GM19023 (cell line): ENCODE measurements around the gene CDKAL1.

Source experiments
- ATAC-seq: cut with Tn5 transposase; IDR thresholded peaks from one replicate; pipeline ENCODE4 v1.9.1; 2021; ENCODE audit warnings: mild to moderate bottlenecking, moderate library complexity; ENCODE audit not compliant: unreplicated experiment

The CDKAL1 gene

DNA sequence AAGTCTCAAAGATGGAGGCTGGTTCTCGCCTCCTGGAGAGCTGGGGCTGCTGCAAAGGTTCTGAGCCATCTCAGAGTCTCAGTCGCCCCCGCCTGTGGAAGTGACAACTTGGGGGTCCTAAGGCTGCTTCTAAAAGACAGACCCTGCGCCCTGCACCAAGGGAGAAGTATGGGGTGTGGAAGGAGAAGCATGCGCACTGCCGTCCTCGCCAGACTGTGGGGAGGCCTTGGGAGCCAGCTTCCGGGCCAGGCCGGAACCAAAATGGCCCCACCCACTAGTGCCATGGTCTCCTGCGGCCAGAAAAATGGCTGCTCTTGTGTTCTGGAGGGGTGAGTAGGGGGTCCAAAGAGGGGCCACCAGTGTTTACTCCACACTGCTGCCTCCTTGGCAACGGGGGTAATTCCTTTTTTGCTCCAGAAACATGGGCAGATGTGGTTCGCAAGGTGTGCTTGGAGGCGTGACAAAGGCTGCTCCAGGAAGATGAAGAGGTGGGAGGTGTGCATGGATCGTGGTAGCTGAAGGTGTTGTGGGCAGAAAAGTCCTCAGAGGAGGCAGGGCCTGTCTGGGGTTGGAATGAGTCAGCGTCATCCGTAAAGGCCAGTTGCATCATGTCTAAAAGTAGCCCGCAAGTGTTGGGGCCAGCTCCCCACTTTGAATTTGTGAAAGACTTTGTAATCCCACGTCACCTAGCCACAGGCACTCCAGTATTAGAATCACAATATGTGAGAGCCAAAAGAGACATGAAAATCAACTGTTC, 729.5 kb downstream of the CDKAL1 start:
- ATAC-seq = peak; percentile 67

DNA sequence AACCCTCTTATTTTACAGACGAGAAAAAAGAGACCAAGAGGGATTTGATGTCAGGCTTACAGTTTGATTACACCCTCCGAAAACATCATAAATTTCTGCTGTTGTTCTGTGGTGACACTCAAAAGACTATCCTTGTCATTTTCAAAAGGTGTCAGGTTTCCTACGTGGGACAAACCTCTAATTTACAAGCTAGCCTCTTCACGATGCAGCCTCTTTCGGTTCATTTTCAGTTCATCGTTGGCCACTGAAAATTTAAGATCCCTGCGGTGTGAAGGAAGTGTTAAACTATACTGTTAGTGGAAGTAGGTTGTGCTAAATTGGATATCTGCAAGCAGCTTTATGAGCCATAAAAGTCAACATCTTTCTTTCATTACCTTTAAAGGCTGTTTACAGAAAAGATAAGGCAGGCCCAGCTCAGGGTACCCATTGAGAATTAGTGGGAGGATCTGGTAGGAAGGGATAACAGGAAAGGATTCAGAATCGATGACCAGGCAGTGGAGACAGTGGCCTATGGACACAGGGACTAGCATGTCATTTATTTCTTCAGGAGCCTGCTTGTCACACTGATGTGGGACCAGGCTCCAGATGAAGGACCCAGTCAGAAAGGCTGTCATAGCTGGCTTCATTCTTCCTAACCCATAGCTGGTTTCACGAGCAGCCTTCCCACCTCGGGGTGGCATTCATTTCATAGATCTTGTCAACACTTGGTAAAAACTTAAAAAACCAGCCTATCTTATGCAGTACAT, 730.2 kb downstream of the CDKAL1 start:
- ATAC-seq = no peak

DNA sequence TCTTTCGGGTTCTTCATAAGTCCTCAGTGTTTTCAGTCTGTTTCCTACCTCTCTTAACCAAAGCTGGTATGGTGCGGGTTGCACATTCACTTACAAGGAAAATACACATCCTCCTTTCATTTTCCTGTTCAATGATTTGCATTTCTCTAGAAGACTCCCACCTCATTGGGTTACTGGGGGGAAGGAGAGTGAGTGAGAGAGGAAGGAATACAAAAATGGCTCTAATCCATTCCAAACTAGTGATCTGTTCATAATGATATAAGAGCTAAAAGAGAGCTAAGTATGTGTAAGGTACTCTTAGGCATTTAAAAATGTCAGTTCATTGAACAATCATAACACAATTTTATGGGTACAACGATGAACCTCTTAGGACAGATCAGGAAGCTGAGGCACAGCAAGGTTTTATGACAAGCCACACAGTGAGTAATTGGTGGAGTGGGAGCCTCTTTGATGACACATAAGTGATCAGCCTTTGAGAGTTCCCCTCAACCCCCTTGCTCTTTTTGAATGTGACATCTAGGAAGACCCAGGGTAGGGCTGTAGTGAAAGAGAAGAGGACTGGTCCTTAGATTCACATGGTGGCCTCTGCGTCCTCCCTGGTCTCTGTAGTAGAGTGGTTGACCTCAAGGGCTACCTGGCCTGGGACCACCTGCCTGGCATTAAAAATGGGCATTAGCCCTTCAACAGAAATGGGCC, 730.9 kb downstream of the CDKAL1 start:
- ATAC-seq = no peak

DNA sequence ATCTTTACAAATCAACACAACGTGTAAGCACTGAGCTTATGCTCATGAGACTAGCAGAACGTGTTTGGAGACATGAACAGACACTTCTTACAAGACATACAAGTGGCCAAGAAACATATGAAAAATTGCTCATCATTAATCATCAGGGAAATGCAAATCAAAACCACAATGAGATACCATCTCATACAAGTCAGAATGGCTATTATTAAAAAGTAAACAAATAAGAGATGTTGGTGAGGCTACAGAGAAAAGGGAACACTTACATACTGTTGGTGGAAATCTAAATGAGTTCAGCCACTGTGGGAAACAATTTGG, 731.4 kb downstream of the CDKAL1 start:
- no peak for ATAC-seq

DNA sequence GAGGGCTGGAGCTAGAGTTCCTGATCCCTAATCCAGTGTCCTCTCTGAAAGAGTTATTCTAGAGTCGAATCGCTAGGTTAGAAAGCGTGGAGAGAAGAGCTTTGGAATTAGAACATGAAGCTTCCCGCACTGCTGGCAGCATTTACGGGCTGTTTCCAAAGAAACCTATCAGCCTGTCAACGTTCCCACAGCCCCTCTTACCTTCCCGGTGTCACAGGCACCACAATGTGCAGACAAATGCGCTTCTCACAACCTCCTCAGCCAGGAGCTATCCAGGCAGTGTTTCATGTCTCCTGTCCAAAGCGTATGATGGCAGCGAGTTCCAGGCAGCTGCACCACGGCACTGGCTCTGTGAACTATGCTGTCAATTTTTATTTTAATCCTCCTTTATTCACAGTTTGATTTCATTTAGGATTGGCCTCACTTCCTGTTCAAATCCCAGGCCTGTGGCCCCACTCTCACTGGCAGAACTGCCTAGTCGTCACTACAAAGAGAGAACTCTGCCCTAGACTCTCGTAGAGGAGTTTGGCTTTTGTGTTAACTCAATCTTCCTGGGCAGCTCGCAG, 736.5 kb downstream of the CDKAL1 start:
- ATAC-seq = no peak

DNA sequence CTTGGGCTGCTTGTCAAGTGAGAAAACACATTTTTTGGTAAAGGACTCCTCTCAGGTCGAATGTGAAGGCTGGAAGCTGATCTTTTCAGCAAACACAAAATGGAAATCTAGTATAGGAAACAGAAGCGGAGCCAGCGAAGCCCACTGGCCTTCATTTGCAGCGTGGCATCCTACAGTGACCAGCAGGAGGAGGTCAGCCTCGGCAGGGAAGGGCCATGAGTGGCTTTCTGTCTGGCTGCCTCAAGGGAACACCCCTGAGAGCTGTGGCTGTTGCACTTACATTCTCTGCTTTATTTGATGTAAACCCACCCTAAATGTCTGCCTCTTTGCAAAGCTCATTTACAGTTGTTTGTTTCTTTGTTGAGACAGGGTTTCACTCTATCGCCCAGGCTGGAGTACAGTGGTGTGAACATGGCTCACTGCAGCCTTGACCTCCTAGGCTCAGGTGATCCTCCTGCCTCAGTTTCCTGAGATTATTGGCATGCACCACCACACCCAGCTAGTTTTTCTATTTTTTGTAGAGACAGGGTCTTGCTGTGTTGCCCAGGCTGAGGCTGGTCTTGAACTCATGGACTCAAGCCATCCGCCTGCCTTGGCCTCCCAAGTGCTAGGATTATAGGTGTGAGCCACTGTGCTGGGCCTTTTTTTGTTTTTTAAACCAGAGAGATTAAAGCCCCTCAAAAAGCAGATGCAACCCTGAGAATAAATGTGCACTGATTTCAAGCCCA, 737.3 kb downstream of the CDKAL1 start:
- ATAC-seq = no peak

DNA sequence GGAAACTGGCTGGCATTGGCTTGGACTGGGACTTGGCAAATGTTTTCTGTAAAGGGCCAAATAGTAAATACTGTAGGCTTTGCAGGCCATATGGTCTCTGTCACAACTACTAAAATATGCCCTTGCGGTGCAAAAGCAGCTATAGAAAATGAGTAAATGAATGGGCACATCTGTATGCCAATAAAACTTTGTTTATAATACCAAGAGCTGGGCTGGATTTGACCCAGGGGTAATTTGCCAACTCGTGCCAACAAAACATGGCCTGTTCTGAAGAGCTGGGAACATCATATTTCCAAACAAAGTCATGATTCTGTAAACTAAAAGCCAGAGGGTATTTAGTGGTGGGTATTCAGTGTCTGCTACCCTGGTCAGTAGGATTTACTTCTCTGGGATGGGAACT, 739.2 kb downstream of the CDKAL1 start:
- no peak for ATAC-seq

DNA sequence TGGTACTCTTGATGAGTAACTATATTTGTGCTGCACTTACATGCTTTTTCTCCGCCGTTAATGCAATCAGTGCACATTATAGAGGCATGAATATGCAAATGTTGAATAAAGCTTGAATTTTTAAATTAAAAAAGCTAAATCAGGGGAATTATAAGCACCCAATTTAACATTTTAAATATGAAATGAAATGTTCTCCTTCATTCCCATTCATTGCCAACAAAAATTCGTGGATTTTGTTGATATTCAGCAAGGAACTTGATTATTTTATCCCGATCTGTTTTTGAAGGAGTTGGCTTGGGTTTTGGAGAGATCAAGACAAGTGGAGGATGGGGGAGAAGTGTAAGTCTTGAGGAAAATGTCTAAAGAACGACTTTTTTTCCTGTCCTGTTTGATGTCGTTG, 740.6 kb downstream of the CDKAL1 start:
- ATAC-seq = no peak

DNA sequence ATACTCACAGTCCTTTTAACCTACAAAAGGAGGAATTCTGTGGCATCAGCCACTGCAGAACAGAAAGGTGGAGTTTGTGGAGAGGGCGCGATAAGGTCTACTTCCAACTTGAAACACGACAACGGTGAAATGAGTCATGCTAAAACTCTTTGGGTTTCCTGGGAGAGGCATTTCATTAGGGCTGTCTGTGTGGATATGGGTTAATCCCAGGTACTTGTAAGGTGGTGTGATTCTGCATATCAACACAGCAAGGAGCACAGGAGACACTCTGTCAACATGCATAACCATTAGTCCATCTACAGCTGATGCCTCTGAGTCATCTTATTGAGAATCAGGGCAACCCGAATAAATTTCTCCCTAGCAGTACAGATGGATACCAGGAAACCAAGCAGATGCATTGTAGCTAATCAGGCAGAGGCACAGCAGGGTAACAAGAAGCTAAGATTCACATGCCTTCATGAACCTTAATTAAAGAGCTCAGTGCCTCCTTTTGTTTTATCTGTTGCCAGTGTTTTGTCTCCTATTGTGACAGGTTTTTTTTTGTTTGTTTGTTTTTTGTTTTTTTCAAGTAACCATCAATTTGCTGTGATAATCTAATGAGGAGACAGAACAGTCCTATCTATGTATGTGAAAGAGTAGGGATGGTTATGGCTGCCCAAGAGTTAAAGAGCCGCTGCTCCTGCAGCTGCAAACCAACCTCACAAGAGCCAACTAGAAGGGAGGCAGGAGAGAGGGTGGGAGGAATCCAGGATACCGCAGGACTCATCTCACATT, 743.5 kb downstream of the CDKAL1 start:
- ATAC-seq = no peak

DNA sequence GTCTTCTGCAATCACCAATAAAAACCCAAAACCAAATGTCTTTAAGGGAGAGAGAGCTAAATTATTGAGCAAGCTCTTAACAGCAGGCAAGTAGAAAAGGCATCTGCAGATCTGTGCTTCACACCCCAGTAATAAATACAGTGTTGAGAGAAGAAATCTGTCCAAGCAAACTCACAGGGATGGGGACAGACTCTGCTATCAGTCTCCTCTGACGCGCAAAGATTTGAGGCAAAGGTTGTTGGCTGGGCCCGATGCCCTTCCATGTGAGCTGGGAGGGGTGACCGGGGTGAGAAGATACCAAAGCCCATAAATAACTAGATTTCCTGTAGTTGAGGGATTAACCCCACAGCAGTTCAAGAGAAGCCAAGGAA, 744.1 kb downstream of the CDKAL1 start:
- no peak for ATAC-seq

DNA sequence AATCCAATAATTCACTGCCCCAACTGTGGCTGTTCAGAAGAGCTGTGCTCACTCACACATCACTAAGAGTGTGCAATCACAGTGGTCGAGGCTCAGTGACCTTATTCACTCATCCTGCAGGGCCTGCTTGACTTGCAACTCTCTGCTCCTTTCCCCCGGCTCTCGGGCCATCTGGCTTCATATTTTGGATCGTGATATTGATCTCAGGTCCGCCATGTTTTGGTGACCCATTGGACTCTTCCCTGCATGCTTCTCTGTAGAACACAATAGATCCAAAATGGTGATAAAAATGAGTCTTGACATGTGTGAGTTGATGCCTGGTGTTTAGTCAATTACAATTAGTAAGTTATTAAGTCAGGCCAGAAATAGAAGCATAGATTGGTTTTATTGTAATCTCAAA, 745.4 kb downstream of the CDKAL1 start:
- ATAC-seq = no peak

DNA sequence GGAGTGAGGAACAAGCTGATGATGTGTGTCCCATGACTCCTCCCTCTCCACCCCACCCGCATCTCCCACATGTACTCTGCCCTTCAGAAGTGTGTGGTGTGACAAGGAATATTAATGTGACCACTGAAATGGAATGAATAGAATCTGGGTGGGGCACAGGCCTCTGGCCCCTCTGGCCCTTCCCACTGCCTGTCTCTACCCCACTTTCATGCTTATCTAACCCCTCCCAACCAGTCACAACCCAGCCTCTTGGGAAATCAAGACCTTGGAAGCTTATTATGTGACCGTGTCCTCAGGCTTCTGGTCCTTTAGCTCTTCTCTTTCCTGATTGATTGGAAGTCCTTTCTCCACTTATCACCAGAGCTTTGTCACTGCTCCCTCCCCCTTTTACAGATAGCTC, 747.1 kb downstream of the CDKAL1 start:
- no peak for ATAC-seq
